RWPE1 (cell line): ENCODE results near the gene CWC27.

ENCODE experiments used
- CTCF ChIA-PET: fragments of 350-600 bp; sonication (Branson Sonifier 250); formaldehyde crosslinking; extraction: SDS; loops from one replicate; lab custom pipeline; 2021; lab: Yijun Ruan, JAX
- POLR2A ChIA-PET: fragments of 400-600 bp; formaldehyde crosslinking; extraction: SDS; loops from one replicate; lab custom pipeline; 2020; ENCODE audit warnings: antibody characterized with exemption; ENCODE audit not compliant: low non-redundant PET; lab: Yijun Ruan, JAX
- DNase-seq: peaks from one replicate; pipeline ENCODE4 v3.0.0; 2012; ENCODE audit warnings: low spot score
- H3K27ac ChIP-seq: fragments of 450-650 bp; 2 replicates; pipeline ENCODE4 v1.5.1; 2017
- CTCF ChIP-seq: fragments of 450-650 bp; conservative IDR thresholded peaks from 2 replicates; pipeline ENCODE4 v1.5.1; 2017; ENCODE audit warnings: low read depth, mild to moderate bottlenecking

CWC27 gene

GRCh38 chr5:65043843-65044359, 275.2 kb downstream of the CWC27 start:
- no peak for DNase-seq
- TF ChIP-seq CTCF: no peak
- POLR2A ChIA-PET: no interaction called here
- no peak overlapping the region for H3K27ac ChIP-seq
- CTCF ChIA-PET: no interaction called here

GRCh38 chr5:65047225-65047624, 278.5 kb downstream of the CWC27 start:
- ChIA-PET CTCF (no interaction called here), POLR2A (no interaction called here)
- TF ChIP-seq CTCF: no peak
- no peak overlapping the region for H3K27ac ChIP-seq
- DNase-seq: no peak

GRCh38 chr5:65047948-65048690, 279.4 kb downstream of the CWC27 start:
- no peak for DNase-seq
- H3K27ac ChIP-seq: no peak overlapping the region
- ChIA-PET CTCF (no interaction called here), POLR2A (no interaction called here)
- no peak for TF ChIP-seq CTCF

- ChIA-PET CTCF (no interaction called here), POLR2A (no interaction called here)
- no peak for TF ChIP-seq CTCF
- no peak overlapping the region for H3K27ac ChIP-seq
- DNase-seq: no peak
These were observed 281.4 kb downstream of the CWC27 start for GRCh38 chr5:65050140-65050539.

- no peak overlapping the region for H3K27ac ChIP-seq
- CTCF ChIA-PET: no interaction called here
- DNase-seq: no peak
- TF ChIP-seq CTCF: no peak
- POLR2A ChIA-PET: no interaction called here
These were observed 282.2 kb downstream of the CWC27 start for GRCh38 chr5:65050826-65051498.

- ChIA-PET CTCF (interaction anchor here (0.7 kb wide), 1 partner anchor 417 kb away, joined by 4 read pairs; no protein-coding TSS in a partner anchor), POLR2A (no interaction called here)
- H3K27ac ChIP-seq: no peak overlapping the region
- TF ChIP-seq CTCF: no peak
- no peak for DNase-seq
These were observed 287.2 kb downstream of the CWC27 start for GRCh38 chr5:65055938-65056337.
